SK-N-SH treated with all-trans-retinoic acid at 6 μM for 48 hours (cell line): ENCODE results near the gene PDE9A.

ENCODE experiments used
- ARNTL ChIP-seq: fragments of 450-650 bp; formaldehyde crosslinking; IDR thresholded peaks from 2 replicates; pipeline ENCODE4 v1.5.0; 2020; ENCODE audit warnings: low read depth, mild to moderate bottlenecking, moderate library complexity, borderline replicate concordance
- CSDC2 ChIP-seq: fragments of 250-450 bp; sonication (Bioruptor Pico); IDR thresholded peaks from 2 replicates; pipeline ENCODE4 v1.5.0; 2020; ENCODE audit warnings: mild to moderate bottlenecking, moderate library complexity
- GLIS3 ChIP-seq: fragments of 250-450 bp; sonication (Bioruptor Pico); IDR thresholded peaks from 2 replicates; pipeline ENCODE4 v1.5.0; 2020; ENCODE audit warnings: mild to moderate bottlenecking, moderate library complexity
- ISL1 ChIP-seq: fragments of 250-450 bp; sonication (Bioruptor Pico); IDR thresholded peaks from 2 replicates; pipeline ENCODE4 v2.1.2; 2022; ENCODE audit warnings: mild to moderate bottlenecking, moderate library complexity
- OSR1 ChIP-seq: fragments of 250-450 bp; sonication (Bioruptor Pico); IDR thresholded peaks from 2 replicates; pipeline ENCODE4 v1.8.0; 2022; ENCODE audit warnings: moderate library complexity, mild to moderate bottlenecking, inconsistent platforms
- RARB ChIP-seq: fragments of 250-450 bp; sonication (Bioruptor Pico); IDR thresholded peaks from 2 replicates; pipeline ENCODE4 v1.8.0; 2021; ENCODE audit warnings: mild to moderate bottlenecking, moderate library complexity
- SNAI2 ChIP-seq: fragments of 250-450 bp; sonication (Bioruptor Pico); IDR thresholded peaks from 2 replicates; pipeline ENCODE4 v1.5.0; 2020; ENCODE audit warnings: mild to moderate bottlenecking, moderate library complexity
- TOX ChIP-seq: fragments of 250-450 bp; sonication (Bioruptor Pico); IDR thresholded peaks from 2 replicates; pipeline ENCODE4 v1.8.0; 2021; ENCODE audit warnings: mild to moderate bottlenecking, moderate library complexity, borderline replicate concordance
- ZFP3 ChIP-seq: fragments of 250-450 bp; sonication (Bioruptor Pico); IDR thresholded peaks from 2 replicates; pipeline ENCODE4 v1.5.0; 2020; ENCODE audit warnings: mild to moderate bottlenecking, moderate library complexity
- ZNF565 ChIP-seq: fragments of 450-650 bp; formaldehyde crosslinking; conservative IDR thresholded peaks from 2 replicates; pipeline ENCODE4 v1.5.0; 2020; ENCODE audit warnings: low read depth, mild to moderate bottlenecking, moderate library complexity
- ZNF8 ChIP-seq: fragments of 450-650 bp; formaldehyde crosslinking; IDR thresholded peaks from 2 replicates; pipeline ENCODE4 v1.5.0; 2020; ENCODE audit warnings: mild to moderate bottlenecking, moderate library complexity
- TF ChIP-seq, protein P1 (sequence below): fragments of 250-450 bp; sonication (Bioruptor Pico); IDR thresholded peaks from 2 replicates; pipeline ENCODE4 v1.8.0; 2020; ENCODE audit warnings: mild to moderate bottlenecking, moderate library complexity, borderline replicate concordance
- TF ChIP-seq, protein P2 (sequence below): fragments of 250-450 bp; sonication (Bioruptor Pico); IDR thresholded peaks from 2 replicates; pipeline ENCODE4 v1.8.0; 2021; ENCODE audit warnings: low read depth, mild to moderate bottlenecking, moderate library complexity, borderline replicate concordance

DNA sequence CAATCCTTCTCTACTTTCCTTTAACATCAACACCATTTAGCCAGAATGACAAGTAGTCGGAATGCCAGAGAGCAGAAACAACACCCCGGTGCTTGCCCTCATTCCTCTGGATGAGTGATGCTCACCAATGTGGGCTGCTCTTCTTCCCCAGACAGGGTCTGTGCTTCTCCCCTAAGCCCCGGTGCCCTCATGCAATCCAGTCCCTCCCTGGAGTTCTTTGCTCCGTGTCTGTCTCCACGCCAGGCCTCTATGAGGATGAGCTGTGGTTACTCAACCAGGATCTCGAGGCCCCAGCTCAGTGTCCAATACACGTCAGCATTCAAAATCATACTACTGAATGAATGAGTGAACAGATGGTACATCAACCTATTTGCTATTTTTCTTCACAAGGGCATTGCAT lies 29.7 kb upstream of the PDE9A start:
- TF ChIP-seq TOX (CRISPR knock-in tag) (no peak), GLIS3 (CRISPR knock-in tag) (no peak), OSR1 (CRISPR knock-in tag) (no peak), CSDC2 (CRISPR knock-in tag) (no peak), ARNTL (CRISPR knock-in tag) (no peak), ZNF8 (CRISPR knock-in tag) (no peak), RARB (CRISPR knock-in tag) (no peak), ZNF565 (no peak), ISL1 (CRISPR knock-in tag) (no peak), ZFP3 (CRISPR knock-in tag) (no peak), SNAI2 (CRISPR knock-in tag) (no peak)
- TF ChIP-seq, protein P1, sequence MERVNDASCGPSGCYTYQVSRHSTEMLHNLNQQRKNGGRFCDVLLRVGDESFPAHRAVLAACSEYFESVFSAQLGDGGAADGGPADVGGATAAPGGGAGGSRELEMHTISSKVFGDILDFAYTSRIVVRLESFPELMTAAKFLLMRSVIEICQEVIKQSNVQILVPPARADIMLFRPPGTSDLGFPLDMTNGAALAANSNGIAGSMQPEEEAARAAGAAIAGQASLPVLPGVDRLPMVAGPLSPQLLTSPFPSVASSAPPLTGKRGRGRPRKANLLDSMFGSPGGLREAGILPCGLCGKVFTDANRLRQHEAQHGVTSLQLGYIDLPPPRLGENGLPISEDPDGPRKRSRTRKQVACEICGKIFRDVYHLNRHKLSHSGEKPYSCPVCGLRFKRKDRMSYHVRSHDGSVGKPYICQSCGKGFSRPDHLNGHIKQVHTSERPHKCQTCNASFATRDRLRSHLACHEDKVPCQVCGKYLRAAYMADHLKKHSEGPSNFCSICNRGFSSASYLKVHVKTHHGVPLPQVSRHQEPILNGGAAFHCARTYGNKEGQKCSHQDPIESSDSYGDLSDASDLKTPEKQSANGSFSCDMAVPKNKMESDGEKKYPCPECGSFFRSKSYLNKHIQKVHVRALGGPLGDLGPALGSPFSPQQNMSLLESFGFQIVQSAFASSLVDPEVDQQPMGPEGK, result no peak
- TF ChIP-seq, protein P2, sequence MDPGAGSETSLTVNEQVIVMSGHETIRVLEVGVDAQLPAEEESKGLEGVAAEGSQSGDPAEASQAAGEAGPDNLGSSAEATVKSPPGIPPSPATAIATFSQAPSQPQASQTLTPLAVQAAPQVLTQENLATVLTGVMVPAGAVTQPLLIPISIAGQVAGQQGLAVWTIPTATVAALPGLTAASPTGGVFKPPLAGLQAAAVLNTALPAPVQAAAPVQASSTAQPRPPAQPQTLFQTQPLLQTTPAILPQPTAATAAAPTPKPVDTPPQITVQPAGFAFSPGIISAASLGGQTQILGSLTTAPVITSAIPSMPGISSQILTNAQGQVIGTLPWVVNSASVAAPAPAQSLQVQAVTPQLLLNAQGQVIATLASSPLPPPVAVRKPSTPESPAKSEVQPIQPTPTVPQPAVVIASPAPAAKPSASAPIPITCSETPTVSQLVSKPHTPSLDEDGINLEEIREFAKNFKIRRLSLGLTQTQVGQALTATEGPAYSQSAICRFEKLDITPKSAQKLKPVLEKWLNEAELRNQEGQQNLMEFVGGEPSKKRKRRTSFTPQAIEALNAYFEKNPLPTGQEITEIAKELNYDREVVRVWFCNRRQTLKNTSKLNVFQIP (CRISPR knock-in tag), result no peak
